SK-N-SH (cell line): ENCODE data around the gene ZNF317. TPM values are rescaled to one million over a fixed set of nuclear protein-coding genes. Genes with fewer than 3 reads are reported as not detected.

Experiments used
- CTCF ChIA-PET: fragments of 300-600, 350-600 bp; formaldehyde crosslinking; extraction: SDS; loops from one replicate; lab custom pipeline; 2021; lab: Yijun Ruan, JAX
- POLR2A ChIA-PET: fragments of 350-600 bp; sonication (Branson Sonifier 250); formaldehyde crosslinking; extraction: SDS; loops from one replicate; lab custom pipeline; 2020; ENCODE audit warnings: antibody characterized with exemption, inconsistent platforms; lab: Yijun Ruan, JAX
- DNase-seq: peaks from one replicate; pipeline ENCODE4 v3.0.0; 2012
- H2AFZ ChIP-seq: fragments of 200-600 bp; sonication (generic); 2 replicates; pipeline ENCODE4 v1.8.1; 2016; ENCODE audit warnings: antibody characterized with exemption, mild to moderate bottlenecking, low read depth
- H3F3A ChIP-seq: fragments of 200-600 bp; sonication (generic); replicated peaks from 2 replicates; pipeline ENCODE3; 2016; ENCODE audit warnings: antibody characterized with exemption, mild to moderate bottlenecking; ENCODE audit not compliant: insufficient read depth
- H3K27ac ChIP-seq, 2 experiments: fragments of 200-500 bp in 1 of 2; fragments of 200-600 bp in 1 of 2; sonication (Bioruptor generic) in 1 of 2; sonication (generic), shearing (Covaris generic) in 1 of 2; 2 replicates each; pipeline versions ENCODE4 v1.5.1 to v1.6.1; 2014 to 2016; ENCODE audit warnings: low read depth in 2 of 2, inconsistent platforms in 1 of 2, low read length in 1 of 2, mild to moderate bottlenecking in 1 of 2, mixed read lengths in 1 of 2
- H3K27me3 ChIP-seq: fragments of 200-600 bp; sonication (generic), shearing (Covaris generic); 2 replicates; pipeline ENCODE4 v1.6.1; 2016; ENCODE audit warnings: mixed run types; ENCODE audit not compliant: insufficient read depth
- H3K36me3 ChIP-seq, 2 experiments: fragments of 200-500 bp in 1 of 2; fragments of 200-600 bp in 1 of 2; sonication (Bioruptor generic) in 1 of 2; sonication (generic) in 1 of 2; replicated peaks in 1 of 2; 2 replicates each; pipeline versions ENCODE3 to v1.5.1; 2014 to 2016; ENCODE audit warnings: low read length in 1 of 2, mild to moderate bottlenecking in 1 of 2; ENCODE audit not compliant: insufficient read depth in 2 of 2, control insufficient read depth in 1 of 2
- H3K4me1 ChIP-seq, 2 experiments: fragments of 200-500 bp in 1 of 2; fragments of 200-600 bp in 1 of 2; sonication (Bioruptor generic) in 1 of 2; sonication (generic), shearing (Covaris generic) in 1 of 2; 2 replicates each; pipeline versions ENCODE4 v1.5.1 to v1.6.1; 2014 to 2016; ENCODE audit warnings: low read depth in 1 of 2, low read length in 1 of 2, mixed run types in 1 of 2; ENCODE audit not compliant: insufficient read depth in 2 of 2, control insufficient read depth in 1 of 2
- H3K4me2 ChIP-seq: fragments of 200-600 bp; sonication (generic), shearing (Covaris generic); 2 replicates; pipeline ENCODE4 v1.6.1; 2017; ENCODE audit warnings: mixed run types
- H3K4me3 ChIP-seq, 2 experiments: fragments of 200-500 bp in 1 of 2; fragments of 200-600 bp in 1 of 2; sonication (Bioruptor generic) in 1 of 2; sonication (generic), shearing (Covaris generic) in 1 of 2; 2 replicates each; pipeline versions ENCODE4 v1.5.1 to v1.8.1; 2014 to 2016; ENCODE audit warnings: low read depth in 2 of 2, inconsistent platforms in 1 of 2, low read length in 1 of 2, mild to moderate bottlenecking in 1 of 2, mixed read lengths in 1 of 2, moderate library complexity in 1 of 2
- H3K79me2 ChIP-seq: fragments of 200-600 bp; sonication (generic); 2 replicates; pipeline ENCODE4 v1.8.1; 2017; ENCODE audit warnings: mild to moderate bottlenecking; ENCODE audit not compliant: insufficient read depth
- H3K9ac ChIP-seq: fragments of 200-600 bp; sonication (generic); 2 replicates; pipeline ENCODE4 v1.6.1; 2017; ENCODE audit warnings: mixed run types
- H3K9me2 ChIP-seq: fragments of 200-600 bp; sonication (generic); 2 replicates; pipeline ENCODE4 v1.6.1; 2017; ENCODE audit warnings: mixed run types
- H3K9me3 ChIP-seq: fragments of 200-600 bp; sonication (generic); 2 replicates; pipeline ENCODE4 v1.6.1; 2017; ENCODE audit warnings: mixed run types, mild to moderate bottlenecking, moderate library complexity
- H4K20me1 ChIP-seq: fragments of 200-600 bp; sonication (generic); 2 replicates; pipeline ENCODE4 v1.6.1; 2017; ENCODE audit warnings: mild to moderate bottlenecking, mixed run types; ENCODE audit not compliant: insufficient read depth
- CHD2 ChIP-seq: fragments of 150-350 bp; IDR thresholded peaks from 2 replicates; pipeline ENCODE4 v1.6.1; 2018; ENCODE audit warnings: low read length; ENCODE audit not compliant: partially characterized antibody
- EP300 ChIP-seq, 2 experiments: IDR thresholded peaks; 2 replicates each; pipeline versions ENCODE4 v1.4.0 to v1.6.1; 2012; ENCODE audit warnings: borderline replicate concordance in 1 of 2, low read depth in 1 of 2, low read length in 1 of 2
- FOSL2 ChIP-seq: IDR thresholded peaks from 2 replicates; pipeline ENCODE4 v1.4.0; 2012; ENCODE audit warnings: low read depth, mild to moderate bottlenecking, moderate library complexity, borderline replicate concordance
- FOXJ3 ChIP-seq: sonication (generic); formaldehyde crosslinking; IDR thresholded peaks from 2 replicates; pipeline ENCODE4 v1.5.1; 2020; ENCODE audit warnings: mild to moderate bottlenecking, missing genetic modification reagents
- GABPA ChIP-seq: IDR thresholded peaks from 2 replicates; pipeline ENCODE4 v1.4.0; 2012; ENCODE audit warnings: low read depth, mild to moderate bottlenecking
- JUND ChIP-seq: IDR thresholded peaks from 2 replicates; pipeline ENCODE4 v1.4.0; 2012
- MEF2A ChIP-seq: IDR thresholded peaks from 2 replicates; pipeline ENCODE4 v1.4.0; 2012; ENCODE audit warnings: low read depth, borderline replicate concordance
- NFIC ChIP-seq: IDR thresholded peaks from 2 replicates; pipeline ENCODE4 v1.4.0; 2012; ENCODE audit warnings: borderline replicate concordance
- NRF1 ChIP-seq: IDR thresholded peaks from 2 replicates; pipeline ENCODE4 v1.6.1; 2012; ENCODE audit warnings: low read depth, mild to moderate bottlenecking, low read length
- PBX3 ChIP-seq: IDR thresholded peaks from 2 replicates; pipeline ENCODE4; 2012
- RCOR1 ChIP-seq: fragments of 150-350 bp; IDR thresholded peaks from 2 replicates; pipeline ENCODE4 v1.6.1; 2017; ENCODE audit warnings: antibody characterized with exemption, low read length
- RFX5 ChIP-seq: IDR thresholded peaks from 2 replicates; pipeline ENCODE4 v1.6.1; 2012; ENCODE audit warnings: mild to moderate bottlenecking, improper control_type of control experiment, low read length
- RXRA ChIP-seq: IDR thresholded peaks from 2 replicates; pipeline ENCODE4 v1.4.0; 2012; ENCODE audit warnings: low read depth, mild to moderate bottlenecking, borderline replicate concordance
- TAF1 ChIP-seq: IDR thresholded peaks from 2 replicates; pipeline ENCODE4 v1.6.1; 2012; ENCODE audit warnings: low read depth, mild to moderate bottlenecking, low read length, moderate library complexity, borderline replicate concordance
- TCF12 ChIP-seq: IDR thresholded peaks from 2 replicates; pipeline ENCODE4 v1.4.0; 2012
- TEAD4 ChIP-seq: IDR thresholded peaks from 2 replicates; pipeline ENCODE4 v1.4.0; 2012; ENCODE audit warnings: mild to moderate bottlenecking, borderline replicate concordance; ENCODE audit not compliant: insufficient read depth
- USF2 ChIP-seq: fragments of 150-350 bp; IDR thresholded peaks from 2 replicates; pipeline ENCODE4 v1.6.1; 2017; ENCODE audit warnings: antibody characterized with exemption, low read length, low read depth, borderline replicate concordance
- YY1 ChIP-seq: IDR thresholded peaks from 2 replicates; pipeline ENCODE4 v1.4.0; 2012; ENCODE audit warnings: low read depth, mild to moderate bottlenecking
- WGBS: methylation state at CpG from one replicate; pipeline ENCODE4 v1.1.6; 2017; ENCODE audit warnings: low lambda C conversion rate; 5-methylcytosine and 5-hydroxymethylcytosine counted together
- polyA plus RNA-seq, 3 experiments: library from polyadenylated mRNA; depleted of rRNA; stranded (reverse); fragments of >200 nt; gene quantifications; 2 replicates each; pipeline ENCODE4 v1.2.3, GENCODE V29; 2012
- TF ChIP-seq, protein P1 (sequence below): IDR thresholded peaks from 2 replicates; pipeline ENCODE4 v1.6.1; 2012; ENCODE audit warnings: mild to moderate bottlenecking, low read depth, low read length, moderate library complexity

The ZNF317 gene
- polyA plus RNA-seq, 1 of the 3 experiments (the other 2 are of a cell fraction), result 16.0 TPM

DNA sequence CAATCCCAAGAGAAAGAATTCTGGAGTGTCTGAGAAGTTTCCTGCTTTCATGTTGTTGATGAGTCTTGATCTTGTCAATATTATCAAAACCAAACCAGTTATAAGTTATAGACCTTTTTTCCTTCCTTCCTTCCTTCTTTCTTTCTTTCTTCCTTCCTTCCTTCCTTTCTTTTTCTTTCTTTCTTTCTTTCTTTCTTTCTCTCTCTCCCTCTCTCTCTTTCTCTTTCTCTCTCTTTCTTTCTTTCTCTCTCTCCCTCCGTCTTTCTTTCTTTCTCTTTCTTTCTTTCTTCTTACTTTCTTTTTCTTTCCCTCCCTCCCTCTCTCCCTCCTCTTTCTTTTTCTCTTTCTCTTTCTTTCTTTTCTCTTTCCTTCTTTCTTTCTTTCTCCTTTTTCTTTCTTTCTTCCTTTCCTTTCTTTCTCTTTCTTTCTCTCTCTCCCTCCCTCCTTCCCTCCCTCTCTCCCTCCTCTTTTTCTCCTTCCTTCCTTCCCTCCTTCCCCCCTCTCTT lies 13.2 kb upstream of the ZNF317 start, which contains the start of gene OR7G3 (continued):
- no peak for TF ChIP-seq USF2
- TF ChIP-seq, all 33 proteins: peak for 0

GRCh38 chr19:9128171-9128570 lies 12.0 kb upstream of the ZNF317 start:
- Histone ChIP-seq H3K36me3 (no peaks in the 10 kb centered on the region), H3K4me2 (no peak overlapping the region), H3K27me3 (peaks cover 33% of the 10 kb centered on the region; the same call in 1 of the 2 replicates), H3K9me2 (0 out of 2 replicates have a peak, but pooled peaks cover under 1% of the 10 kb centered on the region), H3K79me2 (no peaks in the 10 kb centered on the region), H3K4me1 (no peaks in the 10 kb centered on the region), H4K20me1 (no peaks in the 10 kb centered on the region), H3K9ac (no peak overlapping the region), H3F3A (no peaks in the 10 kb centered on the region), H3K27ac (no peak overlapping the region), H2AFZ (no peak overlapping the region), H3K9me3 (no peaks in the 10 kb centered on the region), H3K4me3 (no peak overlapping the region)
- TF ChIP-seq MEF2A, result no peak
- TF ChIP-seq NFIC, result 0 out of 2 replicates have a peak, but pooled peaks have one; percentile 16
- CTCF ChIA-PET, result interaction anchor here (1.6 kb wide), 1 partner anchor 77 kb away, joined by 4 read pairs; no protein-coding TSS in a partner anchor
- DNase-seq, result no peak
- 18% methylated on average over 3 of the region's 3 CpGs for WGBS
- POLR2A ChIA-PET, result no interaction called here

GRCh38 chr19:9130965-9131364 lies 9.2 kb upstream of the ZNF317 start:
- 5% methylated on average over 1 of the region's 1 CpG for WGBS
- H3K27me3 ChIP-seq, result peaks cover 40% of the 10 kb centered on the region; the same call in 1 of the 2 replicates
- no peaks in the 10 kb centered on the region for H3K9me3 ChIP-seq
- no peak overlapping the region for H3K9ac ChIP-seq
- ChIA-PET POLR2A (no interaction called here), CTCF (no interaction called here)
- H3F3A ChIP-seq, result no peaks in the 10 kb centered on the region
- DNase-seq, result no peak
- TF ChIP-seq MEF2A (no peak), CHD2 (no peak), TCF12 (no peak), USF2 (no peak), FOSL2 (no peak), RFX5 (no peak), TAF1 (no peak), EP300 (IDR thresholded peaks at IDR 0.05; ENCODE audit: borderline replicate concordance in 1 of 2, low read depth in 1 of 2, low read length in 1 of 2) (no peak), JUND (no peak), NRF1 (no peak), PBX3 (no peak), FOXJ3 (no peak), RXRA (no peak), GABPA (no peak), RCOR1 (no peak), TEAD4 (no peak), YY1 (no peak)
- TF ChIP-seq, protein P1, sequence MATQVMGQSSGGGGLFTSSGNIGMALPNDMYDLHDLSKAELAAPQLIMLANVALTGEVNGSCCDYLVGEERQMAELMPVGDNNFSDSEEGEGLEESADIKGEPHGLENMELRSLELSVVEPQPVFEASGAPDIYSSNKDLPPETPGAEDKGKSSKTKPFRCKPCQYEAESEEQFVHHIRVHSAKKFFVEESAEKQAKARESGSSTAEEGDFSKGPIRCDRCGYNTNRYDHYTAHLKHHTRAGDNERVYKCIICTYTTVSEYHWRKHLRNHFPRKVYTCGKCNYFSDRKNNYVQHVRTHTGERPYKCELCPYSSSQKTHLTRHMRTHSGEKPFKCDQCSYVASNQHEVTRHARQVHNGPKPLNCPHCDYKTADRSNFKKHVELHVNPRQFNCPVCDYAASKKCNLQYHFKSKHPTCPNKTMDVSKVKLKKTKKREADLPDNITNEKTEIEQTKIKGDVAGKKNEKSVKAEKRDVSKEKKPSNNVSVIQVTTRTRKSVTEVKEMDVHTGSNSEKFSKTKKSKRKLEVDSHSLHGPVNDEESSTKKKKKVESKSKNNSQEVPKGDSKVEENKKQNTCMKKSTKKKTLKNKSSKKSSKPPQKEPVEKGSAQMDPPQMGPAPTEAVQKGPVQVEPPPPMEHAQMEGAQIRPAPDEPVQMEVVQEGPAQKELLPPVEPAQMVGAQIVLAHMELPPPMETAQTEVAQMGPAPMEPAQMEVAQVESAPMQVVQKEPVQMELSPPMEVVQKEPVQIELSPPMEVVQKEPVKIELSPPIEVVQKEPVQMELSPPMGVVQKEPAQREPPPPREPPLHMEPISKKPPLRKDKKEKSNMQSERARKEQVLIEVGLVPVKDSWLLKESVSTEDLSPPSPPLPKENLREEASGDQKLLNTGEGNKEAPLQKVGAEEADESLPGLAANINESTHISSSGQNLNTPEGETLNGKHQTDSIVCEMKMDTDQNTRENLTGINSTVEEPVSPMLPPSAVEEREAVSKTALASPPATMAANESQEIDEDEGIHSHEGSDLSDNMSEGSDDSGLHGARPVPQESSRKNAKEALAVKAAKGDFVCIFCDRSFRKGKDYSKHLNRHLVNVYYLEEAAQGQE, result no peak
- H2AFZ ChIP-seq, result no peak overlapping the region
- no peaks in the 10 kb centered on the region for H3K4me1 ChIP-seq
- no peaks in the 10 kb centered on the region for H3K79me2 ChIP-seq
- no peak overlapping the region for H3K4me2 ChIP-seq
- no peaks in the 10 kb centered on the region for H3K9me2 ChIP-seq
- no peak overlapping the region for H3K27ac ChIP-seq
- H3K36me3 ChIP-seq, result no peaks in the 10 kb centered on the region
- no peak overlapping the region for H3K4me3 ChIP-seq
- no peaks in the 10 kb centered on the region for H4K20me1 ChIP-seq
